Measurements from ENCODE around the gene PMP22.
A peak's percentile ranks its signal among the peaks of the same experiment; 100 is the strongest.

Gene PMP22

DNA sequence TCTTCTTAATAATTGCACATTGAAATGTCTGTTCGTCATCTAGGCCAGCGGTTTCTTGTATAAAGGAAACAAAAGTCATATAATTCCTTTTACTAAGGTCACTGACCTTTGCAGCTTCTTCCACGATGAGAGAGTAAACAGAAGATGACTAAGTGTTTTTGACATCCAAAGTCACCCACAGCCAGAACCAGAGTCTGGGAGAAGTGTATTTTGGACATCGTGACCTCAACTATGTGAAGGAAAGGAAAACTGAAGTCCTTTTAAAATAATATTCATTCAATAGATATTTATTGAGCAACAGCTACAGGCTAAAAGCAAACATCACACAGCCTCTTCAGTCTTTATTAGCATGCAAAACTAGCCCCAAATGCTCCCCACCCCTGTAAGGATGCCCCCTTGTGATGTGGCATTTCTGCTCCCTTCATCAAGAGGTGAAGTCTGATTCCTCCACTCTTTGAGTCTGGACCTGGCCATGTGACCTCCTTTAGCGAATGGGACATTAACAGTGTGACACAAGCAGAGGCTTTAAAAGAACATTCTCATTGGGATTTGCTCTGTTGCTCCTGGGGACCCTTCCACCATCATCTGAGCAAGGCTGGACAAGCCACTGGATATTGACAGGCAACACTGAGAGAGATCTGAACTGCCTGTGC is 8.1 kb upstream of the PMP22 start:
- DNase-seq: no peak

GRCh38 chr17:15271741-15272140 is 6.6 kb upstream of the PMP22 start:
- no peak for DNase-seq

GRCh38 chr17:15270628-15271381 is 5.7 kb upstream of the PMP22 start:
- no peak for DNase-seq

- no peak for DNase-seq
Observed at GRCh38 chr17:15269780-15270089, 4.6 kb upstream of the PMP22 start.

GRCh38 chr17:15269087-15269779 is 4.1 kb upstream of the PMP22 start:
- DNase-seq: no peak

- no peak for DNase-seq
Observed at GRCh38 chr17:15268461-15268860, 3.3 kb upstream of the PMP22 start.

DNA sequence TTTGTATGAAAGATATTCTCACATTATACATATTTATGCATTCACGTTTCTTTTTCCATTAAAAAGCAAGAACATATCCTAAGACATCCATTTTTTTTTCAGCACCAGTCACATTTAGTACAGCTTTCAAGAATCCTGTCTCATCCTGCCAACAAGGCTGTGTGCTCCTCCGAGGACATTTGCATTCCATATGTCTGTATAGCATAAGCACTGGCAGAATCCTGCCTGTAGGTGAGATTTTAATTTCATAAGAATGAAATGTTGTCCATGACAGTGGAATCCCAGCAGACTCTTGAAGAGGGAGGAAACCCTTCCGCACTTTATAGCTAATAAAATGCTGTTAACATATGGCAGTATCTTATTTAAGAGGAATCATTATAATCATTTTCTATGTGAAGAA is 2.9 kb upstream of the PMP22 start:
- no peak for DNase-seq

GRCh38 chr17:15266325-15267125 is 1.4 kb upstream of the PMP22 start:
- no peak for DNase-seq

- no peak for DNase-seq
Observed at GRCh38 chr17:15264542-15264941, 584 bp downstream of the PMP22 start.

DNA sequence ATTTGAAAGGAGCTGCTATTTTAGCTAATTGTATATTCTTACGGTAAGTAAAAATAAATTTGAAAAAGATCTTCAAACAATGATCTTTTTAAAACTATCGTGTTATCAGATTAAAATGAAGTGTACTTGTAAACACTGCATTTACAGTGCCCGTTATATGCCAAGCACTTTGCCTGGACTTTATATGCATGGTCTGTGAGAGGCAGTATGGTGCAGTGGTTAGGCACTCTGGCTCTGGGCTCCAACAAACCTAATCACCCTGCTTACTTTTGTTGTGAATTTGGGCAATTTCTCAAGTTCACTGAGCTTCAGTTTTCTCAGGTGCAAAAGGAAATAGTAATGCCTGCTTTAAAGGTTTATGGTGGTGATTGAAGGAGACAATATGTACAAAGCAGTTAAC is 1.4 kb downstream of the PMP22 start:
- DNase-seq: no peak

DNA sequence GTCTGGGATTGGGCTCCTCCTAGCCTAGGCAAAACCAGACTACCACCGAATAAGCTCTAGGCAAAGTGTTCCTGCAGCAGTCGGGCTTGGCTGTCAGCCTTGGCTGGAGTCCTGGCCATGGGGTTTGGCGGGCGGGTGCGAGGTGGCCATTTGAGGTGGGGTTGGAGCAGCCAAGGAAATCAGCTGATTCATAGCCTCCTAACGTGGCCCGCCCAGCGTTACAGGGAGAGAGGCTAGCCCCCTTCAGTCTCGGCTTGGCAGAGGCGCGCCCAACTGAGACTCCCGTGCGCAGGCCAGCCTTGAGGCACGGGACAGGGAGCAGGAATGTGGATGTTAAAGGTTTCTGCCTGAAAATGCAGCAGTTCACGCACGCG is 1.9 kb downstream of the PMP22 start:
- no peak for DNase-seq

DNA sequence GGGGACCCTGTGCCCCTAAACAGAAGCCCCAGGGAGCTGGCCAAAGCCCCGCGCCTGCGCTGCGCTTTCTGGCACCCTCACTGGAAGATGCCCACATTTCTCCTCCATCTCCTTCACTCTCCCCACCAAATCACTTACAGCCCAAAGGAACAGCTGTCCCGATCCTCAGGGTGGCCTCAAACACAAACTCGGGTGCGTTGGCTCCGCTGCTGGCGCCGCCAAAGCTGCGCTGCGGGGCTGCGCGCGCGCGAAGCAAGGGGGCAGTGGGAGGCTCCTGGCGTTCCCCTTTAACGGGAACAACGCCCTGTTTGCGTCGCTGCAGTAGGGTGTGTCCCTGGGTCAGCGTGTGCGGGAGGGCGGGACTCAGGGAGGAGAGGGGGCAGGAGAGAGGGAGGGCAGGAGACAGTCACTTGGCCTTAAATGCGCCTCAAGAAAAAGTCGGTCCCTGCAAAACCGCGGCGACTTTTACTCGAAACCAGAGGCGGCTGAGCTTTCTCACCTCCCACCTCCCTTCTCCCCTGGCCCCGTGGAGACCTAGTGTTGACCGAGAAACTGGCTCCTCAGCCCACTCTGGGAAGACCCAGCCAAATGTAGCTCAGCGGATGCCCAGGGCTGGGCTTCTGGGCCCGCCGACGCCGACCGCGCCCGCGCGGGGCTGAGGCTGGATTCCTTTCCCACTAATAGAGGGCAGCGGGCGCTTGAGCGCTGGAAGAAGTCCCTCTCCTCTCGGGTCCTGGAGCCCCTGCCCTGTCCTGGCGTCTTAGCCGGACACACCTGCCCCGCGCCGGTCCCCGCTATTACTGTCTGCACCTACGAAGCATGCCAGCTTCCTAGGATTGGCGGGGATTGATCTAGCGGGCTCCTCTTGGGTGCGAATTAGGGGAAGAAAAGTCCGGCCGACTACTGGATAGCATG is 2.6 kb downstream of the PMP22 start:
- DNase-seq: no peak

GRCh38 chr17:15261802-15262290 is 3.3 kb downstream of the PMP22 start:
- DNase-seq: no peak

GRCh38 chr17:15261258-15261801 is 3.8 kb downstream of the PMP22 start:
- no peak for DNase-seq

DNA sequence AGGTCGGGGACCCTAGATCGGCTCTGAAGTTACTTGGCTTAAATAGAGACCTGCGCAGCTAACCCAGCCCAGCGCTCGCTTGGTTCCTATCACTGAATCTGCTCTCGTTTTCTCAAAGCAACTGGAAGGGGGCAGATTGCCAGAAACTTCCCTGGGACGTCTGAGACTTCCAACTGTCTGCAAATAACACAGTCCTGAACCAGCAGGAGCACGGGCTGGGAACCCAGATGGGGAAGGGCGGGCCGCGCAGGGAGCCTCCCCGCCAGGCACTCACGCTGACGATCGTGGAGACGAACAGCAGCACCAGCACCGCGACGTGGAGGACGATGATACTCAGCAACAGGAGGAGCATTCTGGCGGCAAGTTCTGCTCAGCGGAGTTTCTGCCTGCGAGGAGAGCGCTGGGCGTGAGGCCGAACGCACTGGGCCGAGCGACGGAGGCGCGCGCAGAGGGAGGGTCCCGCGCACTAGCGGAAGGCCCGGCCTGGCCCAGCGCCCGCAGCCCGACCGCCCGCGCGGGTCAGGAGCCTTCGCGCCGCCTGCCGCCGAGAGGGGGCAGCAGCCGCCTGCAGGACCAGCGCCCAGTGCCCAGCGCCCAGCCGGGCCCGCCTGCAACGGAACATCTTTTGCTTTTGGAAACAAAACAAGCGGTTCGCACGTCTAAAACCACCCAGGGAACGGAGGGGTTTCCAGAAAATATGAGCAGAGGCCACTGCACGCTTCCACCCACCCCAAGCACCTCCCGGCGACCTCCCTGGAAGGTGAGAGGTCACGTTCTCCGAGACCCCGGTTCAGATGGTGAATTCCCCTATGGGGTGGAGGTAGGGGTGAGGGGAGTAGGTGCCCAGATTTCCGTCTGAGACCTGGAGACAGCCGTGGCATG is 4.5 kb downstream of the PMP22 start:
- DNase-seq: peak; percentile 36

- DNase-seq: no peak
Observed at GRCh38 chr17:15257796-15258512, 7.2 kb downstream of the PMP22 start.

DNA sequence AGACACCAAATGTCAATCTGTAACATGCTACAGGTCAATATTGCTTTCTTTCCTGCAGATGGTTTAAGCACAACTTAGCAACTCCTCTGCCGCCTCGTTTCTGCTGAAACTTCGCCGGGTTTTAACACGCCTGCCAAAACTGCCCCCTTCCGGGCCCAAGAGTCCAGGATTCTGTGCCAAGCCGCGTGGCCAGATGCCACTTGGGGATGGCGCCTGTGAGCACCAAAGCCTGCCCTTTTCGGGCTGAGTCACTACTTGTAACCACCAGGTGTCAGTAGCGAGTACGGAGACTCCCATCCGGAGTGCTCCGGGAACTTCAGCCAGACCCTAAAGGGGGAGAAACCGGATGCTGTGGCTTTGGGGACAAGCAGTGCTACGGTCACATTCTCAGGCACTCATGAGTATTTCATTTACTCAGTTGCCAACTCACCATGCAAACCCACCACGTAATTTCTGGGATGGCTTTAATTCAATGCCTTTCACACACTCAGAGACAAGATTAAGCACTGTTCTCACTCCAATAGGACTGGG is 7.8 kb downstream of the PMP22 start:
- peak; percentile 60 for DNase-seq

- no peak for DNase-seq
Observed at GRCh38 chr17:15256689-15257088, 8.4 kb downstream of the PMP22 start.

GRCh38 chr17:15255713-15256454 is 9.2 kb downstream of the PMP22 start:
- no peak for DNase-seq
